Skeletal muscle satellite cell (primary cell): ENCODE results near the gene SIRPB1.

Experiments
- H3K27me3 ChIP-seq: 2 replicates; pipeline ENCODE4 v1.7.0; 2013; ENCODE audit warnings: low read length; ENCODE audit not compliant: control insufficient read depth, insufficient read depth
- H3K36me3 ChIP-seq: 2 replicates; pipeline ENCODE4 v1.7.0; 2013; ENCODE audit warnings: mild to moderate bottlenecking, control low read depth, low read length; ENCODE audit not compliant: insufficient read depth
- H3K4me1 ChIP-seq: 2 replicates; pipeline ENCODE4 v1.7.0; 2013; ENCODE audit warnings: low read length; ENCODE audit not compliant: control insufficient read depth, insufficient read depth
- H3K4me2 ChIP-seq: 2 replicates; pipeline ENCODE4 v1.7.0; 2013; ENCODE audit warnings: mild to moderate bottlenecking, low read length
- H3K4me3 ChIP-seq: 2 replicates; pipeline ENCODE4 v1.7.0; 2013; ENCODE audit warnings: low read length
- H3K9ac ChIP-seq: 2 replicates; pipeline ENCODE4 v1.7.0; 2013; ENCODE audit warnings: mild to moderate bottlenecking, low read depth, low read length, moderate library complexity
- H3K9me3 ChIP-seq: replicated peaks from 2 replicates; pipeline ENCODE4 v1.7.0; 2013; ENCODE audit warnings: mild to moderate bottlenecking, control low read depth, low read length

Gene SIRPB1

DNA sequence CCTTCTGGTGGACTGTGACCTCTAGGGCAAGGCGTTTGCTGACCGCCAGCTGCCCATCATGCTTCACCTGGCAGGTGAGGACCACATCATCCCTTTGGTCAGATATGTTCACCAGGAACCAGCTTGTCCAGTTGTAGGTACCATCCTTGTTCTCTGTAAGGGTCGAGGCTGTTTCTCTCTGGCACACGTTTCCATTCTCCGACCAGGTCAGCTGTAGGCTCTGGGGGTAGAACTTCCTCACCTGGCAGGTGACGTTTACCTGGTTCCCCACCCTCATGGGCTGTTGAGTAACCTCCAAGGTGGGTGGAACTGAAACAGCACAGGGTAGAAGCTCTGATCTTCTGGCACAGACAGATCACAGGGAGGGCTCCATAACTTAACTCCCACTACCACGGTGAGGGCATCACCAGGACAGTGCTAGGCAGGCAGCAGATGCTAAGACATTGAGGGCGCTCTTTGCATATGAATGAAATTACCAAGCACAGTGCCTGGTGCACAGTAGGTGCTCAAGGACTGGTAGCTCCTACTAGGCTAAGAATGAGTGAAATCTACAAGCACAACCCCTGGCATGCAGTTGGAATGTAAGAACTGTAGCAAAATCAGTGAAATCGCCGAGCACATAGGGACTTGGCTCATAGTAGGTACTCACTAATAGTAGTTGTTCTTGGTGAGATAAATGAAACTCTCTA lies 15.6 kb upstream of the SIRPB1 start:
- Histone ChIP-seq H3K4me1 (no peaks in the 10 kb centered on the region), H3K4me3 (no peak overlapping the region), H3K27me3 (no peaks in the 10 kb centered on the region), H3K9me3 (no peaks in the 10 kb centered on the region), H3K4me2 (no peak overlapping the region), H3K36me3 (no peaks in the 10 kb centered on the region), H3K9ac (no peak overlapping the region)

GRCh38 chr20:1633535-1633934 lies 13.7 kb upstream of the SIRPB1 start:
- Histone ChIP-seq H3K36me3 (no peaks in the 10 kb centered on the region), H3K9me3 (no peaks in the 10 kb centered on the region), H3K27me3 (peaks cover 4% of the 10 kb centered on the region), H3K4me1 (no peaks in the 10 kb centered on the region), H3K9ac (no peak overlapping the region), H3K4me2 (no peak overlapping the region), H3K4me3 (no peak overlapping the region)

- Histone ChIP-seq H3K4me2 (no peak overlapping the region), H3K4me1 (no peaks in the 10 kb centered on the region), H3K4me3 (no peak overlapping the region), H3K36me3 (no peaks in the 10 kb centered on the region), H3K9ac (no peak overlapping the region), H3K27me3 (peaks cover 11% of the 10 kb centered on the region), H3K9me3 (no peaks in the 10 kb centered on the region)
These were observed 12.4 kb upstream of the SIRPB1 start for GRCh38 chr20:1632178-1632577.

DNA sequence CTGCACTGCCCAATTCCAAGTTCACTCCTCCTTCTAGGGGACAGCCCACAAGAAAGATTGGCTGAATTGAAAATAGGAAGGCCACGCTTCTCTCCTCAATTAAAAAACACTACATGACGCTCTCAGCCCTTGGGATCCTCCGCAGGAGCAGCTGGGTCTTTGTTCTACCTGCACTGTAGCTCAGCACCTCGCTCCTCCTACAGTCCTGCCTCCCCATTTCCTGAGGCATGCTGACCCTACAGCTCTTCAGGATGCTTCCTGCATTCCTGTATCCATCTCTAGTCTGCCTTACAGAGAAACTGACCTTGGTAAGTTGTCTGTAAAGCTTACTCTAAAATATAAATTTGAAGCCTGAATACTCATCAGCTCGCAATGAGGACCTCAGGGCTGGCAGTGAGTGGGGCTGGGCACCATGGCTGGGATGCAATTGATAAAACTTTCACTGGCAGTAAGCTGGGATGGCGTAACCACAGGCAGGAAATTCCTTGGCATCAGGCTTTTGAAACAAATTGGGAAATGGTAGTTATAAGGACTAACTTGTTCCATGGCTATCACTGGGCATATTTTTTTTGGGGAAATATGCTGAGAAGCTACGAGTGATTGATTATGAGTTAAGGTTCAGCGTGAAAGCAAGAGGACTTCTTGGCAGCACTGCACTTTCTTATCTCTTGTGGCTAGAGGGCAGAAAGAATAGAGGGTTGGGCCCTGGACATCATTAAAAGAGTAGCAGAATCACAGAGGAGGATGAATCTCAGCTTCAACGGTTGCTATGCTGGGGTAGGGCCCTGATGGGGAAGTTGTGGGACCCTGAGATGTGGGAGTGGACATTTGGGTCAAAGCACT lies 11.7 kb upstream of the SIRPB1 start:
- Histone ChIP-seq H3K9ac (no peak overlapping the region), H3K9me3 (no peaks in the 10 kb centered on the region), H3K4me2 (no peak overlapping the region), H3K4me1 (no peaks in the 10 kb centered on the region), H3K4me3 (no peak overlapping the region), H3K27me3 (peaks cover 17% of the 10 kb centered on the region), H3K36me3 (no peaks in the 10 kb centered on the region)

GRCh38 chr20:1630186-1630585 lies 10.4 kb upstream of the SIRPB1 start:
- H3K4me2 ChIP-seq, result no peak overlapping the region
- no peak overlapping the region for H3K9ac ChIP-seq
- no peaks in the 10 kb centered on the region for H3K36me3 ChIP-seq
- no peaks in the 10 kb centered on the region for H3K4me1 ChIP-seq
- H3K9me3 ChIP-seq, result no peaks in the 10 kb centered on the region
- H3K27me3 ChIP-seq, result peaks cover 29% of the 10 kb centered on the region
- no peak overlapping the region for H3K4me3 ChIP-seq

DNA sequence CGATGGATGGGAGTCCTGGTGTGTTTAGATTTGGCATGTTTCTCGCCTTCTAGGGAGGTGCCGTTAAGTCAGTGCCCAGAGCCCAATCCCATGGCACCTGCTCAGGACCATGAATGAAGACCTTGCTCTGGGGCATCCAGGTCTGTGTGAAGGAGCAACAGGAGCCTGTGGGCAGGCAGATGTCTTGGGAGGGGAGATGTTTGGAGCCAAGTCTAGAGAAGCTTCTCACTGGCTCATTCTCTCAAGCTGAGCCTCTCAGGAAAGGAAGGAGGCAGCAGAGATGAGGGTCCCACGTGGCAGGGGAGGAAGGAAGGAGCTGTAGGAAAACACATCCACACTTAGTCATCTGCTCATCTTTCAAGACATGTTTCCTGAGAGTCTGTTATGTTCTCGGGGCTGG lies 9.5 kb upstream of the SIRPB1 start:
- H3K9ac ChIP-seq, result no peak overlapping the region
- no peaks in the 10 kb centered on the region for H3K9me3 ChIP-seq
- H3K4me1 ChIP-seq, result no peaks in the 10 kb centered on the region
- H3K4me3 ChIP-seq, result no peak overlapping the region
- H3K4me2 ChIP-seq, result no peak overlapping the region
- no peaks in the 10 kb centered on the region for H3K36me3 ChIP-seq
- peaks cover 29% of the 10 kb centered on the region for H3K27me3 ChIP-seq

DNA sequence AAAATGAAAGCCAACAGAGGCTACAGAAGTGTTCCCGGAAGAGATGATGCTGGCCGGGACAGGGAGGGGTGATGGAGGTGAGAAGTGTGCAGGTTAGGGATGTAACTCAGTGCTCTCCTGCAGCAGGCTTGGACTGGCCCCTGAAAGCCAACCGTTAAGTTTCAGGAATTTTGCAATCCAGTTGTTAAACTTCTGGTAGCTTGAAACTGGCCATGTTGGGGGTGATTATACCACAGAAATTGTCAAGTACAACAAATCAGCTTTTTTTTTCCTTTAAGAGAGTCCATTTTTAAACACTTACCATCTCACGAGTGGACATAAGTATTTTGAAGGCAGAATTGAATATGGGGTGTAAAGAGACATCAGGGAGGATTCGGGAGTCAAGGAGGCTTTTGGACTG lies 8.8 kb upstream of the SIRPB1 start:
- H3K4me1 ChIP-seq, result no peaks in the 10 kb centered on the region
- no peak overlapping the region for H3K4me3 ChIP-seq
- H3K9me3 ChIP-seq, result no peaks in the 10 kb centered on the region
- H3K36me3 ChIP-seq, result no peaks in the 10 kb centered on the region
- H3K9ac ChIP-seq, result no peak overlapping the region
- no peak overlapping the region for H3K4me2 ChIP-seq
- H3K27me3 ChIP-seq, result peaks cover 29% of the 10 kb centered on the region

GRCh38 chr20:1627200-1627550 lies 7.4 kb upstream of the SIRPB1 start:
- Histone ChIP-seq H3K4me2 (no peak overlapping the region), H3K4me3 (no peak overlapping the region), H3K4me1 (no peaks in the 10 kb centered on the region), H3K9ac (no peak overlapping the region), H3K27me3 (peaks cover 29% of the 10 kb centered on the region), H3K9me3 (no peaks in the 10 kb centered on the region), H3K36me3 (no peaks in the 10 kb centered on the region)

- Histone ChIP-seq H3K9me3 (no peaks in the 10 kb centered on the region), H3K4me3 (no peak overlapping the region), H3K27me3 (peaks cover 32% of the 10 kb centered on the region), H3K4me1 (no peaks in the 10 kb centered on the region), H3K4me2 (no peak overlapping the region), H3K9ac (no peak overlapping the region), H3K36me3 (no peaks in the 10 kb centered on the region)
These were observed 6.9 kb upstream of the SIRPB1 start for GRCh38 chr20:1626528-1627199.

DNA sequence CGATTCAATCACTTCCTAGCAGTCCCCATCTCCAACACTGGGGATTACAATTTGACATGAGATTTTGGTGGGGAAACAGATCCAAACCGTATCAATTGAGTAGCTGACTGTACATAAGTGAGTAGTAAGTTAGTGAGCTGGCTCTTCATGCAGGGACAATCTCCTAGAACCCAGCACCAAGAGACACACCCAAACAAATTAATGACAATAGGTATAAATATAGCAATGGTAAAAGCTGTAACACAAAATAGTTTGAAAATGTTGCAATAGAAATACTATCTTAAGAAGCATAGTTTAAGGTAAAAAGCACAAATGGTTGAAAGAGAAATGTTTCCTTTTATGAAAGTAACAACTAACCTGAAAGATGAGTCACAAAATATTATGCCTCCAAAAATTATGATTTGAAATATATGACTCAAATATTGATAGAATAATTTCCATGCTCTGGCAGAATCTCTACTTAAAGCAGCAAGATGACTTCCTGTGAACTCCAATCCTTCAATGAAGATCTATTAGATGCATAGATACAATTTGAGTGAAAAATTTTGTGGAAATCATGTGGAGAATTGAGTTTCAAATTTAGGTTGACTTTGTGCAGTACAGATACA lies 5.4 kb upstream of the SIRPB1 start:
- Histone ChIP-seq H3K4me3 (no peak overlapping the region), H3K36me3 (no peaks in the 10 kb centered on the region), H3K4me2 (no peak overlapping the region), H3K27me3 (peaks cover 35% of the 10 kb centered on the region), H3K4me1 (no peaks in the 10 kb centered on the region), H3K9me3 (no peaks in the 10 kb centered on the region), H3K9ac (no peak overlapping the region)

DNA sequence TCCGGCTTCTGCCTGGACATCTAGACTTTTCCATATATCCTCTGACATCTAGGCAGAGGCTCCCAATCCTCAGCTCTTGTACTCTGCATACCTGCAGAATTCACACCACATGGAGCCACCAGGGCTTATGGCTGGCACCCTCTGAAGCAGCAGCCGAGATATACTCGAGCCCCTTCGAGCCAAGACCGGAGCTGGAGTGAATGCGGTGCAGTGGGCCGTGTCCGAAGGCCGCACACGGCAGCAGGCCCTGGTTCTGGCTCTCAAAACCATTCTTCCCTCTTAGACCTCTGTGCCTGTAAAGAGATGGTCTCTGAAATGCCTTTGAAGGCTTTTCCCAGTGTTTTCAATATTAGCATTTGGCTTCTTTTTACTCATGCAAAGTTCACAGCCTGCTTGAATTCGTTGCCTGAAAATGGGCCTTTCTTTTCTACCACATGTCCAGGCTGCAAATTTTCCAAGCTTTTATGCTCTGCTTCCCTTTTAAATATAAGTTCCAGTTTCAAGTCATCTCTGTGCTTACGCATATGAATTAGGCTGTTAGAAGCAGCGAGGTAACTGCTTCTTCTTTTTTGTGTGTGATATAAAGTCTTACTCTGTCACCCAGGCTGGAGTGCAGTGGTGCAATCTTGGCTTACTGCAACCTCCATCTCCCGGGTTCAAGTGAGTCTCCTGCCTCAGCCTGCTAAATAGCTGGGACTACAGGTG lies 3.8 kb upstream of the SIRPB1 start:
- H3K4me3 ChIP-seq, result no peak overlapping the region
- H3K4me1 ChIP-seq, result no peaks in the 10 kb centered on the region
- H3K9me3 ChIP-seq, result no peaks in the 10 kb centered on the region
- H3K27me3 ChIP-seq, result peaks cover 41% of the 10 kb centered on the region
- no peaks in the 10 kb centered on the region for H3K36me3 ChIP-seq
- H3K4me2 ChIP-seq, result no peak overlapping the region
- H3K9ac ChIP-seq, result no peak overlapping the region
